ENCODE measurements around the gene INPP5F.

Gene INPP5F

DNA sequence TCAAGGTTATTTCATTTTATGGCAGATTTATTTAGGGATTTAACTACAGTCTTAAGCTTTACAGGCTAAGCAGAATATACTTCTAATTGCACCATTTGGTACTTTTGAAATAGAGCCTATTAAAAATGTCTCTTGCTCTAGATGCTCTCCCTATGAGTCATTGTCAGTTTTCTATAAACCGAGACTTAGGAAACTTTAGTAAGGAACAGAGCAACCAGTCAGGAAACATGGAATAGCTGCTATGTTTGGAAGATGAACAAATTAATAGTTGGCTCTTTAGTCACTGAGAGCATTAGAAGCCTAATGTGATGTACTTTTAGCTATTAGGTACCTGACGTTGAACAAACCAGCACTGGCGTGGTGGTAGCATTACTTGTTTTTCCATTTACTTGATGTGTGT lies 35.3 kb downstream of the INPP5F start:
- in situ Hi-C loops (cut with MboI; ENCODE audit: low sequenced_read_pairs, unreplicated experiment) = no loop called here
- DNase-seq (ENCODE audit: low spot score) = no peak
- TF ChIP-seq, protein P1, sequence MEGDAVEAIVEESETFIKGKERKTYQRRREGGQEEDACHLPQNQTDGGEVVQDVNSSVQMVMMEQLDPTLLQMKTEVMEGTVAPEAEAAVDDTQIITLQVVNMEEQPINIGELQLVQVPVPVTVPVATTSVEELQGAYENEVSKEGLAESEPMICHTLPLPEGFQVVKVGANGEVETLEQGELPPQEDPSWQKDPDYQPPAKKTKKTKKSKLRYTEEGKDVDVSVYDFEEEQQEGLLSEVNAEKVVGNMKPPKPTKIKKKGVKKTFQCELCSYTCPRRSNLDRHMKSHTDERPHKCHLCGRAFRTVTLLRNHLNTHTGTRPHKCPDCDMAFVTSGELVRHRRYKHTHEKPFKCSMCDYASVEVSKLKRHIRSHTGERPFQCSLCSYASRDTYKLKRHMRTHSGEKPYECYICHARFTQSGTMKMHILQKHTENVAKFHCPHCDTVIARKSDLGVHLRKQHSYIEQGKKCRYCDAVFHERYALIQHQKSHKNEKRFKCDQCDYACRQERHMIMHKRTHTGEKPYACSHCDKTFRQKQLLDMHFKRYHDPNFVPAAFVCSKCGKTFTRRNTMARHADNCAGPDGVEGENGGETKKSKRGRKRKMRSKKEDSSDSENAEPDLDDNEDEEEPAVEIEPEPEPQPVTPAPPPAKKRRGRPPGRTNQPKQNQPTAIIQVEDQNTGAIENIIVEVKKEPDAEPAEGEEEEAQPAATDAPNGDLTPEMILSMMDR (IDR thresholded peaks at IDR 0.05; ENCODE audit: borderline replicate concordance, control extremely low read depth, extremely low read depth, insufficient read depth, missing control alignments) = no peak

DNA sequence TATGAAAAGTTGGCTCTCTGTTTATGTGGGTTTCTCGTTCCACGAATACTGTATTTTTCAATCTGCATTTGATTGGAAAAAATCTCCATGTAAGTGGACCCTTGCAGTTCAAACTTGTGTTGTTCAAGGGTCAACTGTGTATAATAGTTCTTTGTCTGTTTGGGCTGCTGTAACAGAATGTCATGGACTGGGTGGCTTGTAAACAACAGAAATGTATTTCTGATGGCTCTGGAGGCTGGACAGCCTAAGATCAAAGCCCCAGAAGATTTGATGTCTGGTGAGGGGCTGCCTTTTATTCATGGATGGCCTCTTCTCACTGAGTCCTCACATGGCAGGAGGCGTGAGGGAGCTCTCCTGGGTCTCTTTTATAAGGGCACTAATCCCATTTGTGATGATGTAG lies 36.2 kb downstream of the INPP5F start:
- in situ Hi-C loops (cut with MboI; ENCODE audit: low sequenced_read_pairs, unreplicated experiment) = no loop called here
- TF ChIP-seq, protein P1 (IDR thresholded peaks at IDR 0.05; ENCODE audit: borderline replicate concordance, control extremely low read depth, extremely low read depth, insufficient read depth, missing control alignments) = no peak
- DNase-seq (ENCODE audit: low spot score) = no peak

DNA sequence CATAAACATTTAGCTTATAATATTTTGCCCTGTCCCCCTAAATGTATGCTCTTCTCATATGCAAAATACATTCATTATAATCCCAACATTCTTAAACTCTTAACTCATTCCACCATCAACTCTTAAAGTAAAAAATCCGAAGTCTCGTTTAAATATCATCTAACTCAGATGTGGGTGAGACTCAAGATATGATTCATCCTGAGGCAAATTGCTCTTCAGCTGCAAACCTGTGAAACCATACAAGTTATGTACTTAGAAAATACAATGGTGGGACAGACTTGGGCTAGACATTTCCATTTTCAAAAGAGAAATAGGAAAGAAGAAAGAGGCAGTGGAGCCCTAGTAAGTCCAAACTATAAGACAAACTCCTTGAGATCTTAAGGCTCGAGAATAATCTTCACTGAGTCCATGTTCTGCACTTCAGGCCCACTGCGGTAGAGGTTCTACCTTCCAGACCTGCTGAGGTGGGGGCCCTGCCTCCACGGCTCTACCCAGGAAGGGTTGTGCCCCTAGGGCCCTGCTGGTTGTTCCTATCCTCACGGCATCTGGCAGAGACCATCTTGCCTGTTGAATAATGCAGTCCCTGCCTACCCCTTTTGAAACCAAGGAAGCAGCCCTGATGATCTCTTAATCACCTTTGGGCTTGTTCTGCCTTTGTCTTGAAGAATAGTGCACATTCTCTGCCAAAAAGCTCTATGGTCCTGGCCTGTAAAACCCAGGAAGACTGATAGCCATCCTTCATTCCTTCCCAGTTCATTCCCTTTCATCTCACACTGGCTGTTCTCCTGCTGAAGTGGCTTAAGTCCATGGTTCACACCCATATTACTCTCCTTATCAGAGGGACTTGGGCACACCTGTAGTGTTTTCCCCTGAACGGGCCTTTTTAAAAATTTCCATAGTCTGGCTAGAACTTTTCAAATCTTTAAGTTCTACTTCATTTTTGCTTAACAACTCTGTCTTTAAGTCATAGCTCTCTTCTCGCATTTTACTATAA lies 37.3 kb downstream of the INPP5F start:
- DNase-seq (ENCODE audit: low spot score) = no peak
- TF ChIP-seq, protein P1 (IDR thresholded peaks at IDR 0.05; ENCODE audit: borderline replicate concordance, control extremely low read depth, extremely low read depth, insufficient read depth, missing control alignments) = no peak
- in situ Hi-C loops (cut with MboI; ENCODE audit: low sequenced_read_pairs, unreplicated experiment) = no loop called here

DNA sequence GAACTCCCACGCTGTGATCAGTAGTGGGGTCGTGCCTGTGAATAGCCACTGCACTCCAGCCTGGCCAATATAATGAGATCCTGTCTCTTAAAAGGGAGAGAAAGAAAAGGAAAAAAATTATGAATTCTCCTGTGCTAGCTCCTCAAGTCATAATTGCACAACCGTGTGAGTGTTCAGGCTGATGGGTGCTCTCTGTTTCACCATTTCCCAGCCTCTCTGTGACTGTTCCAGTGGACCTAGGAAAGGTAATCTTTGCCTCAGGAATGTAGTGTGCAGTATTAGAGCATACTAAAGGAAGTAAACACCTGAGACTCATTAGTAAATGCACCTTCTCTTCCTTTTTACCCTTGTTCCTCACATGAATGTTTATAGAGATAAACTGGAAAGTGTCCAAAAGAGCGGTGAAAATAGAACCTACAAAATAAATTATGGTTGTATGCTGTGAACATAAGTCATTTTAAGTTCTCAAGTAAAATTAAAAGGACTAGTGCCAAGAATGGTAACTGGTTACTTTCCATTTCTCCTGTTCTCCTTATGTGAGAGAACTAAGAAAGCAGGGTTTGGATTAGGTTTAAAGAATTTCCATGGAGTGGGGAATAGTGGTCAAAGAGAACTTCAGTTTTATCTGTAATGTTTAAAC lies 42.7 kb downstream of the INPP5F start:
- no peak for DNase-seq (ENCODE audit: low spot score)
- in situ Hi-C loops (cut with MboI; ENCODE audit: low sequenced_read_pairs, unreplicated experiment) = no loop called here
- TF ChIP-seq, protein P1 (IDR thresholded peaks at IDR 0.05; ENCODE audit: borderline replicate concordance, control extremely low read depth, extremely low read depth, insufficient read depth, missing control alignments) = no peak

DNA sequence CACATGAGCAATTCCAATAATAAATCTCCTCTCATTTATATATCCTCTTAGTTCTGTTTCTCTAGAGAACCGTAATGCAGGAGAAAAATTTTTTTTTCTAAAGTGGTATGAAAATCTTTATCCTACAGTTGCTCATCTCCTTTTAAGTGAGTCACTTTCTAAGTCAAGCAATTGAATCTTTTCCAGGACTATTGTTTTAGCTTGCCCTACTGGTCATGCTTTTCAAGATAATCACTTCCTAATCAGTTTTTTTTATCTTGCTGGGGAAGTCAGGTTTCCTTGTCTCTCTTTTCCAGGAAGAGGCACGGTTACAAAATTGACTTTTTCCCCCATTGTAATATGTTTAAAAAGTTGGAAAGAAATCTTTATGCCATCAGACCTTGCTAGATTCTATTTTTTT lies 44.0 kb downstream of the INPP5F start:
- DNase-seq (ENCODE audit: low spot score) = no peak
- in situ Hi-C loops (cut with MboI; ENCODE audit: low sequenced_read_pairs, unreplicated experiment) = no loop called here
- TF ChIP-seq, protein P1 (IDR thresholded peaks at IDR 0.05; ENCODE audit: borderline replicate concordance, control extremely low read depth, extremely low read depth, insufficient read depth, missing control alignments) = no peak

DNA sequence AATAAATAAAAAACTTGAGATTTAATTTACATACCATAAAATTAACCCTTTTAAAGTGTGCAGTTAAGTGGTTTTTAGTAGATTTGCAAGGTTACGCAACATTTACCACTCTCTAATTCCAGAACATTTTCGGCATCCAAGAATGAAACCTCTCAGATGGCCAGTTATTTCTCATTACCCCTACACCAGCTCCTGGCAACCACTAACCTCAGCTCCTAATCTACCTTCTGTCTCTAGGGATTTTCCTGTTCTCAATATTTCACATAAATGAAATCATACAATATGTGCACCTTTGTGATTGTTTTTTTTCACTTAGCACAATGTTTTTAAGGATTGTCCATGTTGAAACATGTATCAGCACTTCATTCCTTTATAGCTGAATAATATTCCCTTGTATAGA lies 45.1 kb downstream of the INPP5F start:
- TF ChIP-seq, protein P1 (IDR thresholded peaks at IDR 0.05; ENCODE audit: borderline replicate concordance, control extremely low read depth, extremely low read depth, insufficient read depth, missing control alignments) = no peak
- in situ Hi-C loops (cut with MboI; ENCODE audit: low sequenced_read_pairs, unreplicated experiment) = no loop called here
- no peak for DNase-seq (ENCODE audit: low spot score)
